GM21447 (cell line): ENCODE data around the gene MMP15.
"Not testable (repeated sequence)": the region's sequence is repeated elsewhere in the genome, so short reads cannot be mapped to it uniquely, and the experiment has no call there.

Experiments used
- ATAC-seq: cut with Tn5 transposase; IDR thresholded peaks from one replicate; pipeline ENCODE4 v1.9.1; 2021; ENCODE audit not compliant: unreplicated experiment

The MMP15 gene

DNA sequence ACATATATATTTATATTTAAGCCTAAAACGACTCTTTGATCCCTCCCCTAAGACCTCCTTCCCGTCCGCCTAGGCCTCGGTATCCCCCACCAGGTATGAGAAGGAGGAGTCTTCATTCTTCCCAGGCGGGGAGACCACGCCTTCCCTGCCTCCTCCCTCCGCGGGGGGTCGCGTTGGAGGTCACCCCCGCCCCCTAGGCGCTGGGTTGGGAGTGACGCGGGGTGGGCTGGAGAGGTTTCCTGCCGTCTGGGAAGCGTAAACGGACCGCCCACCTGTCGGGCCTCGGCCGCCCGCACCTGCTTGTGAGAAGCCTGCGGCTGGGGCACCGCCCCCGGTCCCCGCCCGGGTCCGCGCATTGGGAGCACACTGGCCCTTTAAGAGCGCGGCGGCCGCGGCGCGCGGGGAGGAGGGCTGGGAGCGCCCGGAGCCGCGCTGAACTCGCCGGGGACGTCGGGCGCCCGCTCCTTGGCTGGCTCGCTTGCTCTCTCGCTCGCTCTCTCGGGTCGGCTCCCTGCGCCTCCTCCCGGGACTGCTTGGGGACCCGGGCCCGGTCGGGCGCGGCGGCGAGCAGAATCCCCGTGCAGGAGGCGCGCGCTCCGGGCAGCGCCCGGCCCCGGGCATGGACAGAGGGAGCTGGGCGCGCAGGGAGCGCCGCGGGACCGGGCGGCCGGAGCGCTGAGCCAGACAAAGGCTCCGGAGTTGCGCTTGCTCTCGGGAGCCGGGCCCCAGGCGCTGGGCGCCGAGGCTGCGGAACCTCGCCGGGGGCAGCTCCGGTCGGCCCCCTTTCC lies at the start of gene MMP15:
Gene MMP15, plus strand, starts transcription at position 404 of the 788 bp plus-strand sequence. CDS start 597 bp downstream, outside the sequence.
- ATAC-seq, result no peak

DNA sequence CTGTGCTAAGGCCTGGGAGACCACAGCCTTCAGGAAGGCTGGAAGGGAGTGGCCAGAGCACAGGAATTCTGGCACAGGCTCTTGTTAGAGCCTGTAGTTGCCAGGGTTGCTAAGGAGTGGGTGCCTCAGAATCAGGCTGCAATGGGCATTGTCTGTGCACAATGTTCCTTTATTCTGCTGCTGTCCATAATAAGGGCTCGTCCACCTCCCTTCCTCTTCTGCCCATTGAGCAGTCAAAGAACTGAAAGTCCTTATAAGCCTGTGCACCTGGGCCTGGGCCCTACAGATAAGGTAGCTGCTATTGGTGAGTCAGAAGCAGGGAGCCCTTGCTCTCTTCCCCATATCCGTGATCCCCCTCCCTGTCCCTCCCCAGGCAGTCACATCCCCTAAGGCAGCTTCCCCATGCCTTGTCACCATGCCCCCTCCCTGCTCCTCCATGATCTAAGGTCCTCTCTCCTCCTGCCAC lies 49.2 kb upstream of the MMP15 start:
- no peak for ATAC-seq

DNA sequence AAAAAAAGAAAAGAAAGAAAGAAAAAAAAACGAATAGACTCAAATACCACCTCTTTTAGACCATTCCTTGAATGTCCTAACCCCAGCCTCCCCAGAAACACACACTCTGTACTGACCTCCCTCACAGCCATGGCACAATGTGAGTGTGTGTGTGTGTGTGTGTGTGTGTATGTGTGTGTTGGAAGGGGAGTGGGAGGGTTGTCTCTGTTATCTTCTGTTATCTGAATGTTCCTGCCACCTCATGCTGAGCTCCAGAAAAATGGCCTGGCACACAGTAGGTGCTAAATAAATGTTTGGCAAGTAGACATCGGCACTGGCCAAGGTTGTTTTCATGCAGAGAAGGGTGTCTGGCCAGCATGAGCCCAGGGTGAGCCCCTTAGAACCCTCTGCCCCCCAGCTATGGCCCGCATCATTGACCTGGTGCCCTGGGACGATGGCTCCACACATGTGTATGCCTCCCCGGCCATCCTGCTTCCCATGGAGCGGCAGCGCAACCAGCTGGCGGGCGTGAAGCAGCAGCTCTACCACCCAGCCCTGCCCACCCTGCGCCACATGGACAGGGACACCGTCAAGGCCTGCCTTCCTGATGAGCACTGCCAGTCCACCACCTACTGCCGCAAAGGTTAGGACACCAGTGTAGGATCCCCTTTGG lies 48.0 kb upstream of the MMP15 start:
- no peak for ATAC-seq

DNA sequence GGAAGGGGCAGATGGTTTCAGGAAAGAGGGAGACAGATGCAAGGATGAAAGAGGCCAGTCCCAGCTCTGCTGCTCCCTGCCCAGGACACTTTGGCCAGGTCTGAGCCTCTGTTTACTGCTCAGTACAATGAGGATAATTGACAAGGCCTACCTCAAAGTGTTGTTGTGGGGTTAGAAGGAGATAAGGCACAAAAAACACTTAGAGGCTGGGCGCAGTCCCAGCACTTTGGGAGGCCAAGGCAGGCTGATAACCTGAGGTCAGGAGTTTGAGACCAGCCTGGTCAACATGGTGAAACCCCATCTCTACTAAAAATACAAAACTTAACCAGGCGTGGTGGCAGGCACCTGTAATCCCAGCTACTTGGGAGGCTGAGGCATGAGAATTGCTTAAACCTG lies 47.5 kb upstream of the MMP15 start:
- not testable (repeated sequence) for ATAC-seq

DNA sequence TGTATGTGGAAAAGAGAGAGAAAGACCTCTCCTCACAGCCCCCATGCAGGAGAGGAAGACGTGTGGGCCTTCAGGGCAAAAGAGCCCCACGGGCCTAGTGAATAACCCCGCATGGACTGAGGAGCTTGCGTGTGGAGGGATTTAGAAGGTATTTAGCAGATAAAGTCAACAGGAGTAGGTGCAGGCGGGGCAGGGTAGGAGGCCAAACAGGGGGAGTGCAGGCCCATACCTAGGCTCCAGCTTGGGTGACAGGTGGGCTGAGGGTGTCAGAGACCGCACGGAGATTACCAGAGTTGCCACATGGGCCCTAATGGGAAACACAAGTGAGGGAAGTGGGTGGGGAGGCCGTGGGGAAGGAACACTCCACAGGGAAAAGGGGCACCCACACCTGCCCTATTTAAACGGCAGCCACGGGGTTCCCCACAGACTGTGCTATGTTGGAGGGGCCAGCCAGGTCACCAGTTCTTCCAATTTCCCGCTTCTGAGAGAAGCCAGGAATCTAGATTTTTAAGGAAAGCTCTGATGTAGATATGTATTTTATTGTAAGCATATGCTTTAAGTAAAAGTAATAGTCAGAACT lies 46.5 kb upstream of the MMP15 start:
- no peak for ATAC-seq

DNA sequence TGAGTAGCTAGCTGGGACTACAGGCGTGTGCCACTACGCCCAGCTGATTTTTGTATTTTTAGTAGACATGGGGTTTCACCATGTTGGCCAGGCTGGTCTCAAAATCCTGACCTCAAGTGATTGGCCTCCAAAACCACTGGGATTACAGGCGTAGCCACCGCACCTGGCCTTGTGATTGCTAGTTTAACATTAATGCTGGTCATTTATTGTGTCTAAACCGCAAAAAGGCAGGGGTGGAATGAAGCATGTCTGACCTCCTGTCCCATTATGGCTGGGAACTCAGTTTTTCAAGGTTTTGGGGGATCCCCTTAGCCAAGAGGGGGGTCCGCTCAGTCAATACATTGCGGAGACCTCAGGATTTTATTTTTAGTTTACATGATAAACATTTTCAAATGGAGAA lies 43.9 kb upstream of the MMP15 start:
- no peak for ATAC-seq

DNA sequence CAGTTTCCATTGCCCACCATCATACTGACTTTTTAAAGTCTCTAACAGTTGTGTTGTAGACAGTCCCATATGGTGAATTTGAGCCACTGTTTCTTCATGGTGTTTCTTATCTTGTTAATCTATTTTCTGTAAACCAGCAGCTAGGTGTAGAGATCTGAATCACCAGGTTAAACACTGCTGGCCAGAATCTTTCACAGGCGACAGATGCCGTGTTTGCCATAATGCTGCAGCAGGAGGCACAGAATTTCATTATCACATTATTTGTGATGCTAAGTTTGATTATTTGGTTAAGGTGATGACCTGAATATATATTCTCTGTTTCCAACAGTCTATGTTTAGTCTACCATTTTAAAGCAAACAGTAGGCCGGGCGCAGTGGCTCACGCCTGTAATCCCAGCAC lies 43.2 kb upstream of the MMP15 start:
- no peak for ATAC-seq

DNA sequence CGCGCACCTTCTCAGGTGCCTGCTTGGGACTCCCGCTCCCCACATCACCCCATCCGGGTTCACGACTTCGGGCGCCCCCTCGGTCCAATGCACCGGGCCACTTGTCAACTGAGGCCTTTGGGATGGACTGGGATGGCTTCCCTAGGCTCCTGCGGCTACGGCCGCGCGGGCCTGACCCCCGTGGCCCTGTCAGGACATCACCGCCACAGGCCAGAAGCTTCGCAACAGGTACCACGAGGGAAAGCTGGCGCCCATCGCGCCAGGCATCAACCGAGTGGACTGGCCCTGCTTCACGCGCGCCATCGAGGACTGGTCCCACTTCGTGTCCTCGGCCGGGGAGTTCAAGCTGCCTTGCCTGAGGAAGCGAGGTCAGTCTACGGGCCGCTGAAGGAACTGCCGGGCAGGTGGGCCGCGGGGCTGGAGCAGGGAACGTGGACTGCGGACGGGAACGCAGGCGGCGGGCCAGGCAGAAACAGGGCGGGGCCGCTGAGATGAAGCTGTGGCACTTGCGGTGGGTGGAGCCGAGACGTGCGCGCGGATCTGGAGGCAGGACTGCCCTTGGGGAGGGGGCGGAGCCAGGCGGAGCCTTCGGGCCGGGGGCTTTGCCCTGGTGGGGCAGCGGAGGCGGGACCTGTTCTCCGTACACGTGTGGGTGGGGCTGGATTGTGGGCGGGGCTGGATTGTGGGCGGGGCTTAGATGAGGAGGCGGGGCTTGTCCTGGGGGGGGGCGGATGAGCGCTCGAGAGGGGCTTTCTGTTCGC lies 40.9 kb upstream of the MMP15 start:
- peak; percentile 73 for ATAC-seq

DNA sequence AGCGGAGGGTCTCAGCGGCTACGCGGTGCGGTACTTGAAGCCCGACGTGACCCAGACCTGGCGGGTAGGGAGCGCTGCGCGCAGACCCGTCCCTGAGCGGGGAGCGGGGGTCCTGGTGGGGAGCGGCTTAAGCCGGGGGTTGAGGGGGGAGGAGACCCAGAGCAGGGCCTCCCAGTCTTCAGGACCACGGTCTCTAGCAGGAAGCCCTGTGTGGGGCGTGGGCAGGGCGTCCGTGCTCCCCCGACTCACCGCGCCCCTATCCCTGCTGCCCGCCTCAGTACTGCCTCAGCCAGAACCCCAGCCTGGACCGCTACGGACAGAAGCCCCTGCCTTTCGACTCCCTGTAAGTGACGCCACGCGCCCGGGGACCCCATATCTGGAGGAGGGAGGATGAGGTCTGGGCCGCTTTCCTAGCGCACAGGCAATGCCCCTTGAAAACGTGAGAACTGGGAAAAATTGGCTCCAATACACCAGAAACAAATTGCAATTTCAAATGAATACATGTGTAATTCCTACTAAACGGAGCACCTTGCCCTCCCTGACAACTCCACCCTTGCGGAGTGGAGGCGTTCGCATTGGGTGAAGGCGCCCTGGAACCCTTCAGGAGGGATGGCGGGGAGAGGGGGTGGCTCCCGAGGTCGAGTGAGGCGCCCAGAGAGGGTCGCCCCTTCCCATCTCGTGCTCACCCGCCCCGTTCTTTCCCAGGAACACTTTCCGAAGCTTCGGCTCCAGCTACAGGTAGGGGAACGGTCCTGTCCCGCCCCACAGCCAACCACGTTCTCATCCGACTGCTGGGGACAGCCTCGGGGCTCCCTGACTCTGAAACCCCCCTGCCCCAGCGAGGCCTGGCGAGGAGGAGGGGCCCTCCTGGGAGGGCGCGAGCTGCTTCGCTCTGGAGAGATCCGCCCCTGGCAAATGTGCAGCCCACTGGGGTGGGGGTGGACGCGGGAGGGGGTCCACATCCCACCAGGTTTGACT lies 40.1 kb upstream of the MMP15 start:
- ATAC-seq, result no peak

DNA sequence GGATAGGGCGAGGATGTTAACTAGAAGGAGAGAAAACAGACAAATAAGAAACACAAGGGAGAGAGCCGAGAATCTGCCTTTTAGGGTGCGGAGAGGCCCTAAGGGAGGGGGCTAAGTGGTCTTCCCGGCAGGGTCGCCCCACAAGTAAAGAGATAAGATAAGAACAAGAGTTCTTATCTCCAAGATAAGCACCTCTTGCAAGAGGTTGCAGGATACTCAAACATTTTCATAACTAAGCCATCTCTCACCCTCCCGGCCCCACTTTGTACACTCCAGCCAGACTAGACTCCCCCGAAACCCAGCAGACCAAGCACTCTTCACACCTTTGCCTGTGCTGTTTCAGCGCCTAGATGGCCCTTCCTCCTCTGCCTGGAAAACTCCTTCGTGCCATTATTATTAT lies 39.4 kb upstream of the MMP15 start:
- no peak for ATAC-seq

DNA sequence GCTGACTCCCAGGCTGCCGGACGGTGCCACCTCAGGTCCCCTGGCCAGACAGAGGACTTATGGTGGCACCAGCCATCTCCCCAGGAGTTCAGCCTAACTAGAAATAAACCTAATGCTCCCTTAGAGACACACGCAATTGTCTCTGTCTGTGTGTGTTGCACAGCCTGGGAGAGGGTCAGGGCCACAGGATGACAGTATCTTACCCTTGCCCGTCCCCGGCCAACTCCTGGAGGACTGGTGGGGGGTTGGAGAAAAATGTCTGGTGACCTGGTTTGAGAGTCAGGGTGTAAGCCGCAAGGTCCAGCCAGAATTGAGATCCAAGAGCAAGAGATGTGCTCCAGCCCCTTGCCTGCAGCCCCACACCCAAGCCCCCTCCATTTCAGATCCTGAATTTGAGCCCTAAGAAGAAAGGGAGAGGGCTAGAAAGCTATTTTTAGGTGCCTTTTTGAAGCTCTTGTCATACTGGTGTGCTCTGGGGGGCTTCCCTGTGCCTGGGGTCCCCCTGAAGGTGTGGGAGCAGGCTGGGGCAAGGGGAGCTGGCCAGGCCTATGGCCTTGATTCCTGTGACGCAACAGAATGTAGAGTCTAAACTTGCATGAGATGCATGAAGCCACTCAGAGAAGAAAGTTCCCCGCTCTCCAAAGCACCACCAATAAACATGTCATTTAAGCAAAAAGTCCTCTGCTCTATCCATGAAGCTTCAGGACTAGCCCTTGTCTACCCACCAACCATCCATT lies 37.9 kb upstream of the MMP15 start:
- ATAC-seq, result no peak

DNA sequence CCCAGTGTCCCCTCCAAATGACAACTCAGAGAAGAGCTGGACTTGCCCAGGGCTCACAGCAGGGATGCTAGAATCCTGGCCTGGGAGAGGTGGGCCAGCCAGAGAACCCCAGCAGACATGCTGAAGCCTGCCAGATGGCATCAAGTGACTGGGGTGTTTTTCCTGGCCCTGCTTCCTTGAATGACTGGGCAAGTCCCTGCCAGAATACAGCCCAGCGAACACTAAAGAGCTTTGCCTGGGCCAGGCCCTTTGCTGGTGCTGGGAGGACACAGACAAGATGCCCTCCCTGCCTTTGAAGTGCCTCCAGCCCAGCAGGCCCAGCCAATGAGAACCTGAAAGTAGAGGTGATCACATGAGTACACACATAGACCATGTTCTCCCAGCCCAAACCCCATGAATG lies 36.6 kb upstream of the MMP15 start:
- ATAC-seq, result no peak

DNA sequence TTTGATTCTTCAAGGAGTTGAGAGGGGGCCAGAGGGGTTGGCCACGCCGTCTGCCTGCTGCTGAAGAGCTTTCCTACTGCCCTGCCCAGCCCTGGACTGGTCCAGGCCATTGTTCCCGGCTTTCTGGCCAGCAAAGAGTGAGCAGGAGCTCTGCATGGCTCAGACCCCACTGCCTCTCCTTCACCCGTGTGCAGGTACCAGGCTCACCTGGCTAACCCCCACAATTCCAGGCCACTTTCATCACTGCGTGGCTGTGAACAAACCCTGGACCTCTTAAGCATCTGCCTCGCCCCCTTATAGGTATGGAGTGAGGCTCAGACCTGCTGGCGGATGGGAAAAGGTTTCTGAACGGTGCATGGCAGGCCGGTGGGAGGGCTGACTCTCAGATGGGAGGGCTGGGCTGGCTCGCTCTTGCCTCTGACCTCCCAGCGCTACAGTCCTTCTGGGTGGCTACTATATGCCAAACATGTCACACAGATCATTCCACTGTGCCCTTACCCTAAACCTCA lies 33.9 kb upstream of the MMP15 start:
- ATAC-seq, result no peak

DNA sequence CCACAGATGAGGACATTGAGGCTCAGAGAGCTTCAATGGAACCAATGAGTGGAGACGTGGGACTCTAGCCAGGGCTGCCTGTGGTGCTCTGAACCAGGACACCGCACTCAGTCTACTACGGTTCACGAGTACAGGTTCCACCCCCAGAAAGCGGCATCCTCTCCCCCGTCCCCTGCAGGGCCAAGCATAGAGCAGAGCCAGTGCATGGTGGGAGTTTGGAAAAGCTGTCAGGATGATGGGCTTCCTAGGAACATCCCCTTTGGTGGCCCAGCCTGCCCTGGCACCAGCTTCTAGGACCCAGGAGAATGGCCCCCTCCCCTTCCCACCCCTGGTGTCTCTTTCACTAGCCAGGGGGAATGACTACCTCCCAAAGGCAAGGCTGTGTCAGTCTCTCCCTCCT lies 33.5 kb upstream of the MMP15 start:
- no peak for ATAC-seq

DNA sequence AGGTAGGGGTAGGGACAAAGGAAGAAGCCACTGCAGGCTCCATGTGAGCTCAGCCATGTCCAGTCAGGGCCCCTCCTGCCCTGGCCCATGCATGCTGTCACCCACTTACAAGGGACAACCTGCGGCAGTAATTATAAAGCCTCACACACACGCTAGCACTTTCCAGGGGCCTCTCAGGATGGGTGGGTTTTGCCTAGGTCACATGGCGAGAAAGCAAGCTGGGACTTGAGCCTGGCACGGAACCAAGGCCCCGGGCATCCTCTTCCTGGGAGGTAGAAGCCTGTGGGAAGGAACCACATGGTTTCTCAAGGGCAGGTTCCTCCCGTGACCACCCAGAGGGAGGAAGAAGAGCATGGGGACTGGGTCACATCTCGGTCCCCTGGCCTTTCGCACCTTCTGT lies 32.1 kb upstream of the MMP15 start:
- ATAC-seq, result no peak

DNA sequence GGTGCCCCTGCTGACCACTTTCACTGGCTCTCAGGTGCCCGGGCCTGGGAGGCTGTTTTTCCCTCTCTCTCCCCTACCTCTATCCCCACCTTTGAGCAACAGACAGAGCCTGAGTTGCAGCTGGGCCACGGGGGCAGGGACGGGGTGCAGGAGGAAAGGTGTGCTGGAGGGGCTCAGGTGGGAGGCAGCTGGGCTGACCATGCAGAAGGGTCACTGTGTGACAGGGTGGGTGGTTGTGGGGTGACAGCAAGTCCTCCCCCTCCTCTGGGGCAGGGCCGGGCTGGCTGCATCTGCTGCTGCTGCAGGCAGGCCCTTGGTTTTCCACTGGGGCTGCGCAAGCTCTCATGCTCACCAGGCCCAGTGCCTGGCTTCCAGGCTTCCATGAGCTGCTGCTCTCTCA lies 31.7 kb upstream of the MMP15 start:
- ATAC-seq, result no peak

DNA sequence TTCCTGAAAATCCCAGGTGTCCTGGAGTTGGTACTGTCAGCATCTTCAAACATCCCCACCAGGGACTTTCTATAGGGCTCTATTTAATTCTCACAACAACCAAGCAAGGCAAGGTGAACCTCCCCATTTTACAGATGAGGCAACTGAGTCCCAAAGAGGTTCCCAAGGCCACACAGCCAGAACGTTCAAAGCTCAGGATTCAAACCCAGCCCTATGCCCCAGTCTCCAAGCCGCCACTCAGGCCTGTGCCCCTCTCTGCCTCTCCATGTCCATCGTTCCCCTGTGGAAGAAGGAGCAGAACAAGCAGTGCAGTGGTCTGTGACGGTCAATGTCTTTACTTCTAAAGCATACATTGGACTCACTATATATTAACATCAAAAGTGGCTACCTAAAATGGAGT lies 31.2 kb upstream of the MMP15 start:
- no peak for ATAC-seq

DNA sequence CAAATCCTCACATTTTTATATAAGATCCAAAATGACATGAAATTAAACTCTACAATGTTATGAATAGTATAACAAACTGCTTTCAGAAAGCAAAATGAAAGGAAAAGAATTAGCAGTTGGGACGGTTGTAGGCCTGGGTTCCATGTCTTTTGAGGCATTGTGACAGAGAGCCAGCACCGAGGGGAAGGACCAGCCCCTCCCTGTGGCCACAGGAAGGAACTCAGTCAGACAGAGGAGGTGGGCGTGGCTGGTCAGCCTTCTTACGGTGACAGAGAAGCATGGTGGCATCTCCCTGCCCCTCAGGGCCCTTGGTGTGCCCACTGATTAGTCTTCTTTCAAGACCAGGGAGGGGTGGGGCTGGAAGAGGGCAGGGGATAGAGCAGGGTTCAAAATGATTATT lies 30.8 kb upstream of the MMP15 start:
- peak; percentile 61 for ATAC-seq

DNA sequence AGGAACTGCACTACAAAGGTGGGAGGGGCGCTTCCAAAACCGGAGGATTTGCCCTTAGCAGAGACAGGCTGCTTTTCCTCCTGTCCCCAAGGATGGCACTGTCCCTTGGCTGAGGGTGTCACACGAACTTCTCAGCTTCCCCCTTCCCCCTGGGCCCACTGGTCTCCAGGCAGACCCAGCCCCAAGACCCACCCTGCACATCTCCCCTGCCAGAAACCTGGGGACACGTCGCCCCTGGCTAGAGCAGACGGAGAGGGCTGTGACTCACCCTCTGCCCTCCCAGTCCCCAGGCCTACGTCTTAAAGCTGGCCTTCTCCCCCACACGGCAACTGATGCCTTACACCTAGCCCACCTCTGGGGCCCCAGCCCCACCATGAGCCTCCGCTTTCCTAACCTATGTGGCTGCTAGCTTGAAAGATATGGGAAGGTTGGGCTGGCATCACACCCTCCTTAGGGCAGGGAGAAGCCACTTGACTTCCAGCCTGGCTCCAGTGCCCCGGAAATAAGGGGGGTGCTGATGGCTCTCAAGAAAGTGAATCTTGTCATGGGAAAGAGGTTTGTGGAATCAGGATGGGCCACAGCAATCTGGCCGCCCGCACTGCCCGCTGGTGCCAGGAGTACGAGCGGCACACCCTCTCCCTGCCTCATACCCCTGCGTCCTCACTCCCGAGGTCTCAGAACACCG lies 29.7 kb upstream of the MMP15 start:
- no peak for ATAC-seq
